GM23248 (cell line): ENCODE measurements around the gene P2RX7. TPM values are rescaled to one million over a fixed set of nuclear protein-coding genes. Genes with fewer than 3 reads are reported as not detected.
A peak's percentile ranks its signal among the peaks of the same experiment; 100 is the strongest.

ENCODE experiments used
- DNase-seq: peaks from one replicate; pipeline ENCODE4 v3.0.0-alpha.2; 2015
- H2AFZ ChIP-seq: fragments of 200-600 bp; sonication (generic); 2 replicates; pipeline ENCODE4 v1.6.1; 2016; ENCODE audit warnings: antibody characterized with exemption
- H3F3A ChIP-seq: fragments of 200-600 bp; sonication (generic); 2 replicates; pipeline ENCODE4 v1.6.1; 2016; ENCODE audit warnings: mild to moderate bottlenecking, antibody characterized with exemption, mixed run types; ENCODE audit not compliant: insufficient read depth
- H3K27ac ChIP-seq: fragments of 200-600 bp; sonication (generic); 2 replicates; pipeline ENCODE4 v1.5.1; 2016; ENCODE audit warnings: mild to moderate bottlenecking
- H3K27me3 ChIP-seq: fragments of 200-600 bp; sonication (generic); replicated peaks from 2 replicates; pipeline ENCODE4 v1.6.1; 2016; ENCODE audit warnings: mild to moderate bottlenecking; ENCODE audit not compliant: insufficient read depth
- H3K36me3 ChIP-seq: fragments of 200-600 bp; sonication (generic); 2 replicates; pipeline ENCODE4 v1.6.1; 2016; ENCODE audit warnings: low read depth, mild to moderate bottlenecking
- H3K4me1 ChIP-seq: fragments of 200-600 bp; sonication (generic); 2 replicates; pipeline ENCODE4 v1.6.1; 2016; ENCODE audit warnings: mild to moderate bottlenecking; ENCODE audit not compliant: insufficient read depth
- H3K4me2 ChIP-seq: fragments of 200-600 bp; sonication (generic); one replicate; pipeline ENCODE4 v1.6.1; 2016; ENCODE audit warnings: mild to moderate bottlenecking; ENCODE audit not compliant: unreplicated experiment
- H3K4me3 ChIP-seq: fragments of 200-600 bp; sonication (generic); 2 replicates; pipeline ENCODE4 v1.5.1; 2016; ENCODE audit warnings: mild to moderate bottlenecking
- H3K79me2 ChIP-seq: fragments of 200-600 bp; sonication (generic); 2 replicates; pipeline ENCODE4 v1.6.1; 2016; ENCODE audit warnings: mild to moderate bottlenecking; ENCODE audit not compliant: insufficient read depth
- H3K9ac ChIP-seq: fragments of 200-600 bp; sonication (generic); 2 replicates; pipeline ENCODE4 v1.6.1; 2016; ENCODE audit warnings: mild to moderate bottlenecking
- H3K9me2 ChIP-seq: fragments of 200-600 bp; sonication (generic); 2 replicates; pipeline ENCODE4 v1.6.1; 2016; ENCODE audit warnings: mixed run types, mild to moderate bottlenecking, moderate library complexity; ENCODE audit not compliant: insufficient read depth
- H3K9me3 ChIP-seq: fragments of 200-600 bp; sonication (generic); one replicate; pipeline ENCODE4 v1.6.1; 2017; ENCODE audit warnings: low read depth
- H4K20me1 ChIP-seq: fragments of 200-600 bp; sonication (generic); 2 replicates; pipeline ENCODE4 v1.6.0; 2016; ENCODE audit not compliant: insufficient read depth
- EZH2 ChIP-seq: fragments of 200-600 bp; sonication (generic); IDR thresholded peaks from 2 replicates; pipeline ENCODE4 v1.6.1; 2018; ENCODE audit warnings: antibody characterized with exemption, mild to moderate bottlenecking; ENCODE audit not compliant: insufficient read depth, poor library complexity, severe bottlenecking
- EZH2phosphoT487 ChIP-seq: fragments of 200-600 bp; sonication (generic); IDR thresholded peaks from 2 replicates; pipeline ENCODE4 v1.6.1; 2018; ENCODE audit warnings: antibody characterized with exemption, moderate library complexity, mild to moderate bottlenecking, low read depth; ENCODE audit not compliant: insufficient read depth
- WGBS, 2 experiments: methylation state at CpG; one replicate each; pipeline ENCODE4 v1.1.6; 2015 to 2017; ENCODE audit warnings: low lambda C conversion rate in 2 of 2, low coverage in 1 of 2; ENCODE audit errors: missing lambda C conversion rate in 2 of 2; 5-methylcytosine and 5-hydroxymethylcytosine counted together
- in situ Hi-C: fragments of 300-500 bp; cut with MboI; formaldehyde crosslinking; loops from 2 replicates; pipeline ENCODE4 v1.15.0; 2020
- polyA plus RNA-seq: library from polyadenylated mRNA; unstranded; fragments of >200 nt; fragmentation: Nextera tagmentation; extraction: Ambion mirVana; gene quantifications from 2 replicates; pipeline ENCODE4 v1.2.1, GENCODE V29; 2016
- total RNA-seq: library from RNA; depleted of rRNA; stranded (reverse); fragments of >200 nt; shearing (Covaris generic); gene quantifications from 2 replicates; pipeline ENCODE4 v1.2.3, GENCODE V29; 2014

Gene P2RX7
- total and polyA plus RNA-seq, 2 experiments from 2014 or later: 0.53 to 0.54 TPM

GRCh38 chr12:121165316-121165715, 32.6 kb downstream of the P2RX7 start:
- Histone ChIP-seq H3K9me3 (no peaks in the 10 kb centered on the region), H3K27me3 (no peaks in the 10 kb centered on the region), H3K4me1 (no peaks in the 10 kb centered on the region), H3K27ac (no peak overlapping the region), H3K9me2 (no peaks in the 10 kb centered on the region), H3K36me3 (no peaks in the 10 kb centered on the region), H3K4me2 (no peak overlapping the region), H2AFZ (no peak overlapping the region), H3K4me3 (no peak overlapping the region), H4K20me1 (no peaks in the 10 kb centered on the region), H3K9ac (no peak overlapping the region), H3F3A (no peaks in the 10 kb centered on the region), H3K79me2 (no peaks in the 10 kb centered on the region)
- no peak for TF ChIP-seq EZH2phosphoT487
- no peak for TF ChIP-seq EZH2
- in situ Hi-C loops: no loop called here
- 70 to 81% methylated on average over 9 of the region's 9 CpGs for WGBS, 2 experiments
- no peak for DNase-seq

DNA sequence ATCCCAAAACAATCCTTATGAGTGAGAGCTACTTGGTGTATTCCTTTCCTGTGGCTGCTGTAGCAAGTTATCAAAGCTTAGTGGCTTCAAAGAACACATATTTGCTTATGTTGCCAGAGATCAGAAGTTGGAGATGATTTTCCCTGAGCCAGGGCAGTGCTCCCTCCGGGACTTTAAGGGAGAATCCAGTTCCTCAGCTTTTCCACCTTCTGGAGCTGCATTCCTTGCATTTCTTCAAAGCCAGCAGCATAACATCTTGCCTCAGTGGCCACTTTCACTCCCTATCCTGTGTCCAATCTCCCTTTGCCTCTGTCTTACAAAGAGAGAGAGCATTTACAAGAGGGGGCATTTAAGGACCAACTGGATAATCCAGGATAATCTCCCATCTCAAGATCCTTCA, 33.7 kb downstream of the P2RX7 start:
- TF ChIP-seq EZH2: no peak
- TF ChIP-seq EZH2phosphoT487: no peak
- WGBS, 2 experiments: 83 to 86% methylated on average over 1 of the region's 1 CpG
- H3K4me2 ChIP-seq: no peak overlapping the region
- DNase-seq: no peak
- no peak overlapping the region for H3K9ac ChIP-seq
- H2AFZ ChIP-seq: no peak overlapping the region
- H3K9me2 ChIP-seq: no peaks in the 10 kb centered on the region
- no peaks in the 10 kb centered on the region for H3K9me3 ChIP-seq
- no peak overlapping the region for H3K4me3 ChIP-seq
- H4K20me1 ChIP-seq: no peaks in the 10 kb centered on the region
- H3K27ac ChIP-seq: no peak overlapping the region
- no peaks in the 10 kb centered on the region for H3F3A ChIP-seq
- in situ Hi-C loops: no loop called here
- no peaks in the 10 kb centered on the region for H3K4me1 ChIP-seq
- H3K27me3 ChIP-seq: no peaks in the 10 kb centered on the region
- H3K36me3 ChIP-seq: no peaks in the 10 kb centered on the region
- H3K79me2 ChIP-seq: no peaks in the 10 kb centered on the region

DNA sequence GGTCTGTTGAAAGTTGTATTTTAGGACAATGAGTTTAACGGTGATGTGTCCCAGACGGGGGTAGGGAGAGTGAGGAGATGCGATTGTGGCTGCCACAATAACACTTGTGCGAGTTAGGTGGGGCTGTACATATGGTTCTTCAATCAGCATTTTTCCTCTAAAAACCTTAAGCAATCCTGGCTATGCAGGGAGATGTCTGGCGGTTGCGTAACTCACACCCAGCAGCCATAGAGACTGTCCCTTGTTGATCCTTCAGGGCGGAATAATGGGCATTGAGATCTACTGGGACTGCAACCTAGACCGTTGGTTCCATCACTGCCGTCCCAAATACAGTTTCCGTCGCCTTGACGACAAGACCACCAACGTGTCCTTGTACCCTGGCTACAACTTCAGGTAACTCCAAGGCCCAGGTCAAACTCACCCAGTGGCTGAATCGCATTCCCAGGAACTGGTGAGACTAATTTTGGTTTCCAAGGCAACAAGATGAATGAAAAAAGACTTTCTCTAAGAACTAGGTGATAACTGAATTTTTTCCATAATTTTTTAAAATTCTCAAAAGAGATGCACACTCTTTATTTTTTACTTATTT, 34.6 kb downstream of the P2RX7 start:
- no peaks in the 10 kb centered on the region for H3K36me3 ChIP-seq
- H2AFZ ChIP-seq: no peak overlapping the region
- no peak overlapping the region for H3K4me2 ChIP-seq
- 89 to 92% methylated on average over 14 of the region's 14 CpGs for WGBS, 2 experiments
- no peaks in the 10 kb centered on the region for H3K9me3 ChIP-seq
- H3K9me2 ChIP-seq: no peaks in the 10 kb centered on the region
- H3K4me3 ChIP-seq: no peak overlapping the region
- H4K20me1 ChIP-seq: no peaks in the 10 kb centered on the region
- H3K9ac ChIP-seq: no peak overlapping the region
- H3K79me2 ChIP-seq: no peaks in the 10 kb centered on the region
- no peaks in the 10 kb centered on the region for H3K4me1 ChIP-seq
- DNase-seq: peak; percentile 30
- in situ Hi-C loops: no loop called here
- H3K27ac ChIP-seq: no peak overlapping the region
- H3K27me3 ChIP-seq: no peaks in the 10 kb centered on the region
- H3F3A ChIP-seq: no peaks in the 10 kb centered on the region
- TF ChIP-seq EZH2phosphoT487 (no peak), EZH2 (no peak)

DNA sequence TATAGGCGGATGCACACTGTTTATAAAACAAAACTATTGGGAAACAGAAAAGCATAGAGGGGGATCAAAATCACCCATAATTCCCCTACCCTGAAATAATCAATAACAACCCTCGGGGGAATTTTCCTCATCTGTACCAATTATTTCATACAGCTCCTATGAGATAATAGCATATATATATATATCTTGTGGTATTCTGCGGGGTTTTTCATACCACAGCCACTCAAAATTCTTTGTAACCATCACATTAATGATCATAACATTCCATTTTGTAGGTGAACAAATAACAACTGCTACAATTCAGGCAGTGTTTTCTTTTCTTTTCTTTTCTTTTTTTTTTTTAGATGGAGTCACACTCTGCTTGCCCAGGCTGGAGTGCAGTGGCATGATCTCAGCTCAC, 35.3 kb downstream of the P2RX7 start:
- Histone ChIP-seq H3K27ac (no peak overlapping the region), H3K9me2 (no peaks in the 10 kb centered on the region), H4K20me1 (no peaks in the 10 kb centered on the region), H3F3A (no peaks in the 10 kb centered on the region), H3K27me3 (no peaks in the 10 kb centered on the region), H3K9me3 (no peaks in the 10 kb centered on the region), H2AFZ (no peak overlapping the region), H3K4me3 (no peak overlapping the region), H3K9ac (no peak overlapping the region), H3K36me3 (no peaks in the 10 kb centered on the region), H3K4me2 (no peak overlapping the region), H3K4me1 (no peaks in the 10 kb centered on the region), H3K79me2 (no peaks in the 10 kb centered on the region)
- in situ Hi-C loops: no loop called here
- no peak for TF ChIP-seq EZH2
- TF ChIP-seq EZH2phosphoT487: no peak
- no peak for DNase-seq
- WGBS, 2 experiments: 62 to 66% methylated on average over 3 of the region's 3 CpGs

GRCh38 chr12:121170151-121170550, 37.5 kb downstream of the P2RX7 start:
- no peaks in the 10 kb centered on the region for H3K4me1 ChIP-seq
- no peaks in the 10 kb centered on the region for H3K79me2 ChIP-seq
- H3K9me3 ChIP-seq: no peaks in the 10 kb centered on the region
- H3K27ac ChIP-seq: no peak overlapping the region
- DNase-seq: no peak
- H2AFZ ChIP-seq: no peak overlapping the region
- no peak overlapping the region for H3K9ac ChIP-seq
- H4K20me1 ChIP-seq: no peaks in the 10 kb centered on the region
- no peak for TF ChIP-seq EZH2phosphoT487
- no peak for TF ChIP-seq EZH2
- H3K36me3 ChIP-seq: no peaks in the 10 kb centered on the region
- 76 to 81% methylated on average over 5 of the region's 5 CpGs for WGBS, 2 experiments
- H3K4me2 ChIP-seq: no peak overlapping the region
- no peaks in the 10 kb centered on the region for H3F3A ChIP-seq
- H3K27me3 ChIP-seq: no peaks in the 10 kb centered on the region
- H3K4me3 ChIP-seq: no peak overlapping the region
- in situ Hi-C loops: no loop called here
- H3K9me2 ChIP-seq: no peaks in the 10 kb centered on the region
